HepG2 (cell line): ENCODE data around the gene BBS9.

Experiments
- EP300 ChIP-seq, 3 experiments: sonication (generic) in 1 of 3; formaldehyde crosslinking in 1 of 3; IDR thresholded peaks; 2 replicates each; pipeline versions ENCODE4 v1.5.1 to v1.6.1; 2011 to 2020; ENCODE audit warnings: low read depth in 2 of 3, low read length in 2 of 3, borderline replicate concordance in 1 of 3, improper control_type of control experiment in 1 of 3, mild to moderate bottlenecking in 1 of 3, missing genetic modification reagents in 1 of 3, moderate library complexity in 1 of 3
- FOXP1 ChIP-seq, 2 experiments: fragments of 450-650 bp in 1 of 2; IDR thresholded peaks; 2 replicates each; pipeline ENCODE4 v1.6.1; 2017 to 2018; ENCODE audit warnings: antibody characterized with exemption in 1 of 2
- HDAC2 ChIP-seq: sonication (generic); formaldehyde crosslinking; IDR thresholded peaks from 2 replicates; pipeline ENCODE4 v1.4.0; 2020; ENCODE audit warnings: missing genetic modification reagents
- REST ChIP-seq, 2 experiments: IDR thresholded peaks; 2 replicates each; pipeline ENCODE4 v1.6.1; 2011 to 2012; ENCODE audit warnings: low read length in 2 of 2, borderline replicate concordance in 1 of 2, low read depth in 1 of 2, mild to moderate bottlenecking in 1 of 2, moderate library complexity in 1 of 2
- ZNF547 ChIP-seq: sonication (generic); formaldehyde crosslinking; IDR thresholded peaks from 2 replicates; pipeline ENCODE4 v1.5.1; 2020; ENCODE audit warnings: mild to moderate bottlenecking, missing genetic modification reagents
- TF ChIP-seq, protein P1 (sequence below): sonication (generic); formaldehyde crosslinking; IDR thresholded peaks from 2 replicates; pipeline ENCODE4 v1.5.0; 2020; ENCODE audit warnings: mild to moderate bottlenecking, missing genetic modification reagents, moderate library complexity

DNA sequence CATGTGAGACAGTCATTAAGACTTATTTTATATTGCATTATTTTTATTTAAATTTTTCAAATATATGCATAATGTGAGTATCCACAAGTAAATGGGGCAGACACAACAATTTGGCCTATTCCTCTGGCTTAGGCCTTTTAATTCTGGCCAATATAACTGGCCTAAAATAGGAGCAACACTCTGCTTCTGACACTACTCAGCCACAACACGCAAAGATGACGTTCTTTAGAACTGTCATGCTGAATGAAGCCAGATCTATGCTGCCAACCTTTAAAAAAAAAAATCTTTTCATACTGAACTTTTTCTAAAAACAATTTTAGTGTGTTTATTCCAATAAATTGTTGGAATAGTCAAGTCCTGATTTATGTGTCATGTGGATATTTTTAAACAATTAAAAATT, 421.0 kb downstream of the BBS9 start:
- TF ChIP-seq, protein P1, sequence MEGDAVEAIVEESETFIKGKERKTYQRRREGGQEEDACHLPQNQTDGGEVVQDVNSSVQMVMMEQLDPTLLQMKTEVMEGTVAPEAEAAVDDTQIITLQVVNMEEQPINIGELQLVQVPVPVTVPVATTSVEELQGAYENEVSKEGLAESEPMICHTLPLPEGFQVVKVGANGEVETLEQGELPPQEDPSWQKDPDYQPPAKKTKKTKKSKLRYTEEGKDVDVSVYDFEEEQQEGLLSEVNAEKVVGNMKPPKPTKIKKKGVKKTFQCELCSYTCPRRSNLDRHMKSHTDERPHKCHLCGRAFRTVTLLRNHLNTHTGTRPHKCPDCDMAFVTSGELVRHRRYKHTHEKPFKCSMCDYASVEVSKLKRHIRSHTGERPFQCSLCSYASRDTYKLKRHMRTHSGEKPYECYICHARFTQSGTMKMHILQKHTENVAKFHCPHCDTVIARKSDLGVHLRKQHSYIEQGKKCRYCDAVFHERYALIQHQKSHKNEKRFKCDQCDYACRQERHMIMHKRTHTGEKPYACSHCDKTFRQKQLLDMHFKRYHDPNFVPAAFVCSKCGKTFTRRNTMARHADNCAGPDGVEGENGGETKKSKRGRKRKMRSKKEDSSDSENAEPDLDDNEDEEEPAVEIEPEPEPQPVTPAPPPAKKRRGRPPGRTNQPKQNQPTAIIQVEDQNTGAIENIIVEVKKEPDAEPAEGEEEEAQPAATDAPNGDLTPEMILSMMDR (CRISPR knock-in tag) = no peak
- TF ChIP-seq ZNF547 (CRISPR knock-in tag) = no peak
- no peak for TF ChIP-seq REST (IDR thresholded peaks at IDR 0.05; ENCODE audit: borderline replicate concordance in 1 of 2, low read depth in 1 of 2, low read length in 2 of 2)
- no peak for TF ChIP-seq EP300 (IDR thresholded peaks at IDR 0.05; ENCODE audit: low read depth in 2 of 2, low read length in 2 of 2)
- TF ChIP-seq EP300 (CRISPR knock-in tag; IDR thresholded peaks at IDR 0.05; ENCODE audit: borderline replicate concordance) = no peak
- TF ChIP-seq HDAC2 (CRISPR knock-in tag) = no peak
- no peak for TF ChIP-seq FOXP1 (IDR thresholded peaks at IDR 0.05)
- no peak for TF ChIP-seq FOXP1 (CRISPR knock-in tag; IDR thresholded peaks at IDR 0.05)
